ENCODE results near the gene SLC7A10. TPM values are rescaled to one million over a fixed set of nuclear protein-coding genes. Genes with fewer than 3 reads are reported as not detected.

Gene SLC7A10
- total RNA-seq, 2 experiments from 2014 or later = not detected

GRCh38 chr19:33187183-33187540, 38.5 kb downstream of the SLC7A10 start:
- POLR2A ChIA-PET = no interaction called here
- TF ChIP-seq, protein P1, sequence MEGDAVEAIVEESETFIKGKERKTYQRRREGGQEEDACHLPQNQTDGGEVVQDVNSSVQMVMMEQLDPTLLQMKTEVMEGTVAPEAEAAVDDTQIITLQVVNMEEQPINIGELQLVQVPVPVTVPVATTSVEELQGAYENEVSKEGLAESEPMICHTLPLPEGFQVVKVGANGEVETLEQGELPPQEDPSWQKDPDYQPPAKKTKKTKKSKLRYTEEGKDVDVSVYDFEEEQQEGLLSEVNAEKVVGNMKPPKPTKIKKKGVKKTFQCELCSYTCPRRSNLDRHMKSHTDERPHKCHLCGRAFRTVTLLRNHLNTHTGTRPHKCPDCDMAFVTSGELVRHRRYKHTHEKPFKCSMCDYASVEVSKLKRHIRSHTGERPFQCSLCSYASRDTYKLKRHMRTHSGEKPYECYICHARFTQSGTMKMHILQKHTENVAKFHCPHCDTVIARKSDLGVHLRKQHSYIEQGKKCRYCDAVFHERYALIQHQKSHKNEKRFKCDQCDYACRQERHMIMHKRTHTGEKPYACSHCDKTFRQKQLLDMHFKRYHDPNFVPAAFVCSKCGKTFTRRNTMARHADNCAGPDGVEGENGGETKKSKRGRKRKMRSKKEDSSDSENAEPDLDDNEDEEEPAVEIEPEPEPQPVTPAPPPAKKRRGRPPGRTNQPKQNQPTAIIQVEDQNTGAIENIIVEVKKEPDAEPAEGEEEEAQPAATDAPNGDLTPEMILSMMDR (conservative IDR thresholded peaks at IDR 0.05; ENCODE audit: low read length) = no peak
- TF ChIP-seq EZH2phosphoT487 (IDR thresholded peaks at IDR 0.05; ENCODE audit: borderline replicate concordance, low read depth, low read length) = no peak
- CTCF ChIA-PET (ENCODE audit: unreplicated experiment) = no interaction called here
- Histone ChIP-seq H3K4me1 (ENCODE audit: insufficient read depth, low read length, poor library complexity, severe bottlenecking) (no peaks in the 10 kb centered on the region), H3K9me3 (ENCODE audit: low read length) (no peaks in the 10 kb centered on the region), H3K27ac (ENCODE audit: low read depth, low read length, poor library complexity, severe bottlenecking) (no peak overlapping the region), H3K4me2 (ENCODE audit: low read length) (no peak overlapping the region), H4K20me1 (ENCODE audit: insufficient read depth, low read length) (no peaks in the 10 kb centered on the region), H2AFZ (ENCODE audit: low read length) (no peak overlapping the region), H3K36me3 (ENCODE audit: insufficient read depth, low read length) (no peaks in the 10 kb centered on the region), H3K4me3 (ENCODE audit: low read depth, low read length, poor library complexity, severe bottlenecking) (no peak overlapping the region), H3K79me2 (ENCODE audit: insufficient read depth, low read depth, low read length) (no peaks in the 10 kb centered on the region), H3K9me2 (ENCODE audit: insufficient read depth, low read length) (no peaks in the 10 kb centered on the region)
- no TSS peak for BruUV-seq (replicated peaks)
- DNase-seq (ENCODE audit: low spot score) = no peak
- intact Hi-C loops (cut with micrococcal nuclease; ENCODE audit: unreplicated experiment) = no loop called here

DNA sequence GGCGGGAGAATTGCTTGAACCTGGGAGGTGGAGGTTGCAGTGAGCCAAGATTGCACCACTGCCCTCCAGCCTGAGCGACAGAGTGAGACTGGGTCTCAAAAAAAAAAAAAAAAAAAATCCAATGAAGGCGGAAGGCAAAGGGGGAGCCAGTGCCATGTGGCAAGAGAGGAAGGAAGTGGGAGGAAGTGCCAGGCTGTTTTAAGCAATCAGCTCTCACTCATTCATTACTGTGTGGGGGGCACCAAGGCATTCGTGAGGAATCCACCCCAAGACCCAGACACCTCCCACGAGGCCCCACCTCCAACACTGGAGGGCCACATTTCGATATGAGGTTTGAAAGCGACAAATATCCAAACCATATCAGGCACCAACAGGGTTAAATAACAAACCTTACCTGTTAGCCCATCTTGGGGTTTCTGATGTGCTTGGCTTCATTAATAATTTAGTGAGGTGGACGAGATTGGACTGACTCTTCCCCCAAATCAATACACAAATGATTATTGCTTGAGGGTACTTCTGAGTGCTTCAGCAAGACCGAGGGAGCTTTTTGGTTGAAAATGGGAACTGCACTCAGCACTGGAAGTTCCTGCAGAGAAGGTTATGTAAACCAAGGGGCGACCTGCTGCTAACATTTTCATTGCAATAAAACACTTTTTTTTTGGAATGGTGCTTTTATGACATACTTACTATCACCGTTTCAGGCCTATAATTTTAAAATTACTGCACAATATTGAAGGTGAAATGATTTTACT, 39.0 kb downstream of the SLC7A10 start:
- Histone ChIP-seq H3K4me3 (ENCODE audit: low read depth, low read length, poor library complexity, severe bottlenecking) (no peak overlapping the region), H3K4me1 (ENCODE audit: insufficient read depth, low read length, poor library complexity, severe bottlenecking) (no peaks in the 10 kb centered on the region), H3K9me3 (ENCODE audit: low read length) (no peaks in the 10 kb centered on the region), H3K79me2 (ENCODE audit: insufficient read depth, low read depth, low read length) (no peaks in the 10 kb centered on the region), H3K9me2 (ENCODE audit: insufficient read depth, low read length) (no peaks in the 10 kb centered on the region), H3K27ac (ENCODE audit: low read depth, low read length, poor library complexity, severe bottlenecking) (no peak overlapping the region), H2AFZ (ENCODE audit: low read length) (no peak overlapping the region), H4K20me1 (ENCODE audit: insufficient read depth, low read length) (no peaks in the 10 kb centered on the region), H3K4me2 (ENCODE audit: low read length) (no peak overlapping the region), H3K36me3 (ENCODE audit: insufficient read depth, low read length) (no peaks in the 10 kb centered on the region)
- CTCF ChIA-PET (ENCODE audit: unreplicated experiment) = no interaction called here
- intact Hi-C loops (cut with micrococcal nuclease; ENCODE audit: unreplicated experiment) = no loop called here
- TF ChIP-seq EZH2phosphoT487 (IDR thresholded peaks at IDR 0.05; ENCODE audit: borderline replicate concordance, low read depth, low read length) = no peak
- TF ChIP-seq, protein P1 (conservative IDR thresholded peaks at IDR 0.05; ENCODE audit: low read length) = no peak
- POLR2A ChIA-PET = interaction anchor here (0.7 to 1.3 kb wide), 2 partner anchors 24 to 303 kb away, joined by 3 read pairs; no protein-coding TSS in a partner anchor
- BruUV-seq (replicated peaks) = no TSS peak
- no peak for DNase-seq (ENCODE audit: low spot score)

DNA sequence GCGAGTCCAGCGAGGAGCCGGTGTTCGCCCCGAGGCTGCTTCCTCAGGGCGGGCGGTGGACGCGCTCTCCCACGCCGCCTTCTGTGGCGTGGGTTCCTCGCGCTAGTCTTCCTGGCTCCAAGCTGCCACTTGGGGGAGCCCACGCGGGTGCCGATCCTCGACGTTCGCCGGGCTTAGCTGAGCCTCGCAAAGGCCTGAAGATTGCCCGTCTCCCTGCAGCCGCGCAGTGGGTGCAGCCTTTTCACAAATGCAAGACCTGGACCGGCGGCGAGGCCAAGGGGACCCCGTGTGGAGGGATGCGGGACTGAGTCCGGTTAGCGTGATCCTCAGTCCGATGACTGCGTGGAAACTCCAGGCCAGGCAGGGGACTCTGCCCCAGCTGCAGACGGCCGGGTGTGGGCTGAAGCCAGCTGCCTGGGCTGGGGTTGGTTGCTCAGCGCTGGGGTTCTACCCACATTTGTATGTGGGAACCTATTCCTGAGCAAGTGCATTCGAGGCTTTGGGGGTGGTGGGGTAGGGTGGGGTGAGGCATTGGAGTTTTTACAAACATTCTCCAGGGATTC, 48.2 kb downstream of the SLC7A10 start:
- Histone ChIP-seq H3K4me2 (ENCODE audit: low read length) (peak overlapping the region; percentile 84), H3K27ac (ENCODE audit: low read depth, low read length, poor library complexity, severe bottlenecking) (peak overlapping the region; percentile 51), H3K9me2 (ENCODE audit: insufficient read depth, low read length) (no peaks in the 10 kb centered on the region), H2AFZ (ENCODE audit: low read length) (peak overlapping the region; percentile 68; the same call in 1 of the 2 replicates), H3K9me3 (ENCODE audit: low read length) (no peaks in the 10 kb centered on the region), H3K36me3 (ENCODE audit: insufficient read depth, low read length) (no peaks in the 10 kb centered on the region), H4K20me1 (ENCODE audit: insufficient read depth, low read length) (no peaks in the 10 kb centered on the region), H3K4me3 (ENCODE audit: low read depth, low read length, poor library complexity, severe bottlenecking) (peak overlapping the region; percentile 85), H3K4me1 (ENCODE audit: insufficient read depth, low read length, poor library complexity, severe bottlenecking) (peaks cover 17% of the 10 kb centered on the region), H3K79me2 (ENCODE audit: insufficient read depth, low read depth, low read length) (peaks cover 8% of the 10 kb centered on the region; the same call in 1 of the 2 replicates)
- no TSS peak for BruUV-seq (replicated peaks)
- ChIA-PET CTCF (ENCODE audit: unreplicated experiment) (interaction anchor here (1.1 kb wide), 1 partner anchor 52 kb away, joined by 3 read pairs; no protein-coding TSS in a partner anchor), POLR2A (interaction anchor here (0.8 to 1.4 kb wide), 4 partner anchors 10 to 201 kb away, joined by 3 to 6 read pairs (median 3); no protein-coding TSS in a partner anchor)
- DNase-seq (ENCODE audit: low spot score) = no peak
- TF ChIP-seq EZH2phosphoT487 (IDR thresholded peaks at IDR 0.05; ENCODE audit: borderline replicate concordance, low read depth, low read length) = no peak
- TF ChIP-seq, protein P1 (conservative IDR thresholded peaks at IDR 0.05; ENCODE audit: low read length) = peak; percentile 52
- intact Hi-C loops (cut with micrococcal nuclease; ENCODE audit: unreplicated experiment) = loop anchor here (1.0 to 10.0 kb wide), 7 partner anchors 51 to 835 kb away; partner anchors contain the start of genes ANKRD27, CEBPA, FAAP24 and PDCD5
